Measurements from ENCODE around the gene AP4E1.
A peak's percentile ranks its signal among the peaks of the same experiment; 100 is the strongest.
"Not testable (repeated sequence)": the region's sequence is repeated elsewhere in the genome, so short reads cannot be mapped to it uniquely, and the experiment has no call there.

Gene AP4E1

DNA sequence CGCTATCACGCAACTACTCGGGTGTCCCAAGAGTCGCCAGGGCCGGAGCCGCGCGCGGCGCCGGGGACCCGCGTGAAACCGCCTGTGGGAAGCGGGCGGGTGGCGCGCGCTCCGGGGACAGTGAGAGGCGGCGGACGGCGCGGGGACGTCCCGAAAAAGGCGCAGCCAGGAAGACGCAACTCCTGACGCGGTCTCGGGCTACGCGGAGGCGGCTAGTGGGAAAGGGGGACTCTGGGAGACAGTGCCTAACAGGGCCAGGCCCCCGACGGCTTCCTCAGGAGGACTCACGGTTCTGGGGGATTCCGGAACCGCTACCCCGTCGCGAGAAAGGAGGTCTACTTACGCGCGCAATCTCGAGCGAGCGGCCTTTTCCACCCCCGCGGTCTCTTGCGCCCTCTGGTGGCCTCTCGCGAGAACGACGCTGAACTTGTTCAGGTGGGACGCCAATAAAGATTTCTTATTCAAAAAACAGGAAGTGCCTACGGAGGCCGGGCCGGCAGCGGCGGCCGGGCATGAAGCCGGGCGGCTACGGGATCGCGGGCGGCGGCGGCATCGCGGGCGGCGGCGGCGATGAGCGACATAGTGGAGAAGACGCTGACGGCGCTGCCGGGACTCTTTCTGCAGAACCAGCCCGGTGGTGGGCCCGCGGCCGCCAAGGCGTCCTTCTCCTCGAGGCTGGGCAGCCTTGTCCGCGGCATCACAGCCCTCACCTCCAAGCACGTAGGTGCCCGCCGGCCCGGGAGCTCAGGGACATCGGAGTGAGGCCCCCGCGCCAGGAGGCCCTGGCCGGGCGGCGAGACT, at the start of gene AP4E1:
TSS of gene AP4E1 (plus strand) at position 475 of the 801 bp plus-strand sequence. CDS start at position 571, 96 bp downstream.
- peak; percentile 87 to 89 for DNase-seq (ENCODE audit: low read depth in 2 of 2)

DNA sequence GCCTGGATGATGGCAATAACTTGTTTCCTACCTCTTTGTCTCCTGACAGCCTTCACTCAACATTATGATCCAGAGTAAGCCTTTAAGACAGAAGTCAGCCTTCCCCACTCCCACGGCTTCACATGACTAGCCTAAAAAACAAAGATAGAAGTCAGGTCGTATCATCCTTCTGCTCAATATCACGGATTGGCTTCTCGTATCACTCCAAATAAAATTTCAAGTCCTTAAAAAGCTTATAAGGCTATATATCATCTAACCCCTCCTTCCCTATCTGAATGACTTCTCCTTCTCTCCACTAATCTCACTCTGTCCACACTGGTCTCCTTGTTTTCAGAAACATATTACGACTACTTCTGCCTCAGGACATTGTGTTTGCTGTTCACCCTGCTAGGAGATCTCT, 47.7 kb upstream of the AP4E1 start:
- no peak for DNase-seq (ENCODE audit: low read depth in 2 of 2)

DNA sequence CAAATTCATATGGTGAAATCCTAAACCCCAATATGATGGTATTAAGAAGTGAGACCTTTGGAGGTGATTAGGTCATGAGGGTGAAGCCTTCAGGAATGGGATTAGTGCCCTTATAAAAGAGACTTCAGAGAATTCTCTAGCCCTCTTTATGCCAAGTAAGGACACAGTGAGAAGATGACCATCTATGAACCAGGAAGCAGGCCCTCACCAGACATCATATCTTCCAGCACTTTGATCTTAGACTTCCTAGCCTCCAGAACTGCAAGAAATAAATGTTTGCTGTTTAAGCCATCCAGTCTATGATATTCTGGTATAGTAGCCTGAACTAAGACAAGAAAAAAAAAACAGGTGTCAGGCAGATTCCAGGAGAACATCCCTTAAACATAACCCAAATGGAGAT, 45.9 kb upstream of the AP4E1 start:
- DNase-seq (ENCODE audit: low read depth in 2 of 2): no peak

DNA sequence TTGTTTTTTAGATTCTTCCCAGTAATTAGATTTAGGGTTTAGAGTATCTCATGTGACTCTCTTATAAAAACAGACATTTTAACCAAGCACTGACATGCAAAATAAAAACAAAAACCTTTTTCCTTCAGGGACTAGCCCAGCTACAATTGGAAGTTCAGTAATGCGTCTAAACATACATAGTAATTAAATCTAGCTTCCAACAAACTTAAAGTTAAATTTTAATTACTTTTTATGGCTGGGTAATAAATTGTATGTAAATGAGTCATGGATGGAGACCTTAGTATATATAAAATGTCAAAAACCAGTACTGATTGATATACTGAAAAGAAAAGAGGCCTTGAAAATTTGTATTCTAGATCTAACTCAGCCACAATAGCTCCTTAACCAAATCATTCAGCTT, 43.6 kb upstream of the AP4E1 start:
- DNase-seq (ENCODE audit: low read depth in 2 of 2): no peak

DNA sequence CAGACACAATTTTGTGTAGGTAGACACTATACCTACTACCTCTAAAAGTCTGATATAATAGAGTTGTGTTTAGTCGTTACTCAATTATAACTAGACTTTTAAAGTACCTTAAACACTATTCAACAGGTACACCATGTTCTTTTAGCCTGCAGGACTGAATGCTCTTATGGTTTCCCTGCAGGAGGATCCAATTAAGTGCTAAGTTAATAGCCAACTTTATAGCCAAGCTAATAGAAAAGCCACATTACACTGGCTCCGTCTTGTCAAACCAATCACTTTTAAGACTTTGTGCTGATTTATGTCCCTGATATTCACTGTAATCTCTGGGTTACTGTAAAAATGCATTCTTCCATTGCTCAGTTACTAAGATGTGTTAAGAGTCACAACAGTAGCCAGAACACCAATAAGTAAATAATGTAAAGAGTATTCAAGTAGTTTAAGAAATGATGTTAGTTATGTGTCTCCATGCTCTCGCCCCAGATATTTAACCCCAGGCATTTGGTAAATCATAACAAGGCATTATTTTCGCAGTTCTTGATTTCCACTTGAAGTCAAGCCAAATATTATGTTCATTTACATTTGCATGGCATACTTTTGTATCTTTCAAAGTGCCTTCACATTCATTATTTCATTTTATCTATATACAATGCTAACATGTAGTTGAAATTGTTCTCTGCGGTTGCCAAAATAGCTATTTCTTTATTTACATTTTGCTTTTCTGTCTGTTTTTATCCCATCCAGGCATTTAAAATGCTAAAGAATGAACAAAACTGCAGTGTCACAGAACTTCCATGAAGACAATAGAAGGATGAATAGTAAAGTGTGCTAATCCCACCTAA, 42.7 kb upstream of the AP4E1 start:
- no peak for DNase-seq (ENCODE audit: low read depth in 2 of 2)

DNA sequence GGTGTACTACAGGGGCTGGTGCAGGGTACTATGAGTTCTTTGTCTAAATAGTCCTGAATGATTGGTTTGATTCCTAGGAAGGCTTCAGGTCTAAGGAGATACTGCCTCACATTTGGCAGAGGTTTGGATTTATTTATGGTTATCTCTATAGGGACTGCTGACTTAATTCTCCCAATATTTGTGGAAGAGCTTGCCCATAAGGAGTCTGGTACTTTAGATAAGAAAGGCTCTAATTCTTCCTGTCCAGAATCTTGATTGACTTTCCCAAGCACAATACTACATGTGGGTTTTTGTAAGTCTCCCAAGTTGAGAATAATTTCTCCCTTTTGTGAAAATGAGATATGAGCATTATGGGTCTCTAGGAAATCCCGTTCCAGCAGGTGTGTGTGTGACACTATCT, 36.7 kb upstream of the AP4E1 start:
- no peak for DNase-seq (ENCODE audit: low read depth in 2 of 2)

DNA sequence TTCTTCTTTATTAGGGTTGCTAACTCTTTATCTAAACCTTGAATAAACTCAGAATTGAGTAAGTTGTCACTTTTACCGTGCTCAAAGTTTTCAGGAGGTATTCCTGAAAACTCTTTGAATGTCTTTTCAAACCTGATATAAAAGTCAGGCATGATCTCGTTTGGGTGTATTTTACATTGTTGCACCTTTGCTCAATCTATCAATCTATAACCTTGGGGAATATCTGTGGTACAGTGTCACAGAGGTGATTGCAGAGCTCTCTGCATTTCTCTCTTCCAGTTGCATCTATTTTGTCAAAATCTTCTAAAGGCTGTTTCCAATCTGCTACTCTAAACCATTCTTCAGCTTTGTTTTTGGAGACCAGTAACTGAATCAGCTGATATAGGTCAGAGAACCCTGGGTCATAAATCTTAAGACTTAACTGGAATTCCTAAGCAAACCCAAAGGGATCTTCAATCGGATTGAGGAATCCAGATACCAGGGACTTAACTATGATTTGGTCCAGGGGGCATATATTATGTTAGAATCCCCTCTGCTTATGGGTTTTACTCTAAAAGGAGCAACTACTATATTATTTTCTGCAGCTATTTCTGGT, 35.6 kb upstream of the AP4E1 start:
- no peak for DNase-seq (ENCODE audit: low read depth in 2 of 2)

DNA sequence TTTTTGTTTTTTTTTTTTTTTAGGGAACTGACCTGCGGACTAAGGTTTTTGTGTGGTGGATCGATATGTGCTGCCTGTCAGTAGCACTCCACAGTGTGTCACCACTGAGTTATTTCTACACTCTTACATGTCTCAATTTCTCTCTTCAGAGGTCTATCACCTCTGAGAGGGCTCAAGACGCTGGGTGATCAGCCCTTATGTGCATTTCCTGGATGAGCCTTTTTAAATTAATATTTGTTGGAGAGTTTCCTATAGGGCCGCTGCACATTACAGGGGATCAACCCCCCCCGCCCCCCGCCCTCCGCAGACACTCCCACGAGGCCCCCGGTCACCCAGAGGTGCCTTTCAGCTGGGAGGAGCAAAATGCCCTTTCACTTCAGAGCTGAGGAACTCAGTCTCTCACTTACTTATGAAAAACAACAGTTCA, 34.5 kb upstream of the AP4E1 start:
- no peak for DNase-seq (ENCODE audit: low read depth in 2 of 2)

DNA sequence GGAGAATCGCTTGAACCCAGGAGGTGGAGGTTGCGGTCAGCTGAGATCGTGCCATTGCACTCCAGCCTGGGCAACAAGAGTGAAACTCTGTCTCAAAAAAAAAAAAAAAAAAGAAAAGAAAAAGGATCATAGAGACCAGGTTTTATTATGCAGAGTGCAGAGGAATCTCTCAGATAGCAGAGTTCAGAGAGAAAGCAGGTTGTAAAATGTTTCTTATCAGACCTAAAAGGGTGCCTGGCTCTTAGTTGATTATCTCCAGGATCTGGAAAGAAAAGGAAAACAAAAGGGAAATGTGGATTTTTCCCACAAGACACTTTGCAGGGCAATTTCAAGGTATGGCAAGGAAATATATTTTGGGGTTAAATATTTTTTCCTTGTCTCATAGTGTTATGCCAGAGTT, 33.2 kb upstream of the AP4E1 start:
- DNase-seq (ENCODE audit: low read depth in 2 of 2): not testable (repeated sequence)

DNA sequence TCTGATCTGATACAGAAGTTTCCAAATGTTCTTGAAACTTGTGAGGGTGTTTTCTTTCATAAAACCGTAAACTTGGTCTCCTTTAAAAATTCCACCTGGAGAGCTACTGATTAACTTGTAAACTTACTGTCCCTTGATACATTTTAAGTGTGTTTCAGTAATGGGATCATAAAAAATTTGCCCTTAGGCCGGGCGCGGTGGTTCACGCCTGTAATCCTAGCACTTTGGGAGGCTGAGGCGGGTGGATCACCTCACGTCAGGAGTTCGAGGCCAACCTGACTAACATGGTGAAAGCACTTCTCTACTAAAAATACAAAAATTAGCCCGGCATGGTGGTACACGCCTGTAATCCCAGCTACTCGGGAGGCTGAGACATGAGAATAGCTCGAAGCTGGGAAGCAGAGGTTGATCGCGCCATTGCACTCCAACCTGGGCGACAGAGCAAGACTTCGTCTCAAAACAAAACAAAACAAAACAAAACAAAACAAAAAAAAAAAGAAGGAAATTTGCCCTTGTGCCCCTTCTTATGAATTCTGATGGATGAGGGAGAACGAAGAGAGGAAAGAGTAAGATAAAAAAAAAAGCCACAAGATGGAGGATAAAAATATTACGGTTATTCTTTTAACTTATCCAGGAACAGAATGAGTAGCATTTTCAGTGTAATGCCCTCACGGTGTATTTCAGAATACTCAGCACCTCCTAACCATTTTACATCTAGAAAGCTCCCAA, 32.1 kb upstream of the AP4E1 start:
- no peak for DNase-seq (ENCODE audit: low read depth in 2 of 2)

DNA sequence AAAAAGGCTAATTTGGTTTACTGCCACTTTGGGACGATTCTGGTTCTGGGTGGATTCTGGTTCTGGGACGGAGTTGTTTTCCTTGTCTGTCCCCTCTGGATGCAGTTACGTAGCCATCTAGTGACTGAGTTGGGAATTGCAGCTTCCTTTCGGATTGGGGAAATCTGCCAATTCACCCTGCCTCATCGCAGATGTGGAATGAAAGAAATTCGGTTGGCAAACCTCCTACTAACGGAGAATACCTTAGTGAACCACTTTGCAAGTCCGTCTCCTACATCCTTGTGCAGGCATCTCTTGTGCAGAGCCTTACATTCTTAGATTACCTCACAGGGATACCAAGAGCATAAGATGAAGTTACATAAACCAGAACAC, 31.5 kb upstream of the AP4E1 start:
- peak in 1 of 2 donors; percentile 60 for DNase-seq (ENCODE audit: low read depth in 2 of 2)

DNA sequence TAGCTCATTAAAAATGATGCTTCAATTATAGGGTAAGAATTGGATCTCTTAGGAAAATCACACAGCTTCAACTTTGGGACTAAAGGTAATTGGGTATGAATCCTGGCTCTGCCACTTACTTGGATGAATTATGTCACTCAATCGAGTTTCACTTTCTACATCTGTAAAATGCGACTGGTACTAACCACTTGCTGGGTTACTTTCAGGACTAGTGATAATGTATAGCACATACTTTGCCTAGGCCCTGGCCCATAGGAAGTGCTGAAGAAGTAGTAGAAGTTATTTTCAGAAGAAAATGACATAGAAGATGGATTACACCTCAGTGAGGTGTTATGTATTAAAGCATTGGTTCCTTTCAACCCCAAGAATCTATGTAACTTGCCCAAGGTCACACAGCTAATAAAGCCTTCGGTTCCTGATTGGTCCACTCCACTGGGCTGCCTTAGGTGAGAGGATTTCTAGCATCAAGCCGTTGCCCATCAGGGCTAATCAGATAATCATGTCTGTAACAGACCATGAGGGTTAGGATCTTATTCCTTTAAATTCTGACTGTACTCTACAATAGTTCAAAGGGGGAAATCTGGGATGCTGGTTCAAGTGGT, 29.4 kb upstream of the AP4E1 start:
- DNase-seq (ENCODE audit: low read depth in 2 of 2): no peak

DNA sequence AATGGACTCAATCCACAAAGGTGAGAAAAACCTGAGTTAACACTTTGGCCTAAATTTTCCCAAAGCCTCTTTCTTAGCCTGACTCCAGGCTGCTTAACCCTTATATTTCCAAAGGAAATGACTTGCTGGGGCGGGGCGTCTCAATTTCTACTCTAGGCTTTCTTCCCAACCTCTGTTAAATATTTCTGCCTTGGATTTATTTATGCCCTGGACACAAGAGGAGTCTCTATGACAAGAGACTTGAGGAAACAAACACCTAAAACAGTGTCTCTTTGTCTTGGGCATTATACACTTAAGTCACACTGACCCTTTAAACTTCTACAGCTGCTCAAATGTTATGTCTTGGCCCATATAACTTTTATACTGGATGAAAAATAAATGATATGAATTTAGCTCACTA, 28.3 kb upstream of the AP4E1 start:
- DNase-seq (ENCODE audit: low read depth in 2 of 2): no peak

DNA sequence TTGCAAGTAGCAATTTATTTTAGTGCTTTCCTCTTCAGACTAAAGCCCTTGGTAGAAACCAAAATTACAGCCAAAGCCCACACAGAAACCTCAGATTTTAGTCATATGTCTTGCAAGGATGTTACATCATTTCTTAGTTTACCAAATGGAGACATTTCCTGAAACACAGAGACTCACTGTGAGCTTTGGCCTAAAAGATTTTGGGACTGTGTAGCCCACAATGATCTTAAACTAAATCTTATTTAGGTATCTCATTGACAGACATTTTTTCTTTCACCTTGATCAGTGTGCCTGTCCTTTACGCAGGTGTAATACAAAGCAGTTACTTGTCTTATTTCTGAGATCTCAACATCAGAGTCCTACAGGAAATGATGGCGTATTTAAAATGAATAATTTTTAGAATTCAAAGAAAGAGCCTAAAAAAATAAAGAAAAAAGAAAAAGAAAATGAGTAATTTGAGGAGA, 27.8 kb upstream of the AP4E1 start:
- no peak for DNase-seq (ENCODE audit: low read depth in 2 of 2)

DNA sequence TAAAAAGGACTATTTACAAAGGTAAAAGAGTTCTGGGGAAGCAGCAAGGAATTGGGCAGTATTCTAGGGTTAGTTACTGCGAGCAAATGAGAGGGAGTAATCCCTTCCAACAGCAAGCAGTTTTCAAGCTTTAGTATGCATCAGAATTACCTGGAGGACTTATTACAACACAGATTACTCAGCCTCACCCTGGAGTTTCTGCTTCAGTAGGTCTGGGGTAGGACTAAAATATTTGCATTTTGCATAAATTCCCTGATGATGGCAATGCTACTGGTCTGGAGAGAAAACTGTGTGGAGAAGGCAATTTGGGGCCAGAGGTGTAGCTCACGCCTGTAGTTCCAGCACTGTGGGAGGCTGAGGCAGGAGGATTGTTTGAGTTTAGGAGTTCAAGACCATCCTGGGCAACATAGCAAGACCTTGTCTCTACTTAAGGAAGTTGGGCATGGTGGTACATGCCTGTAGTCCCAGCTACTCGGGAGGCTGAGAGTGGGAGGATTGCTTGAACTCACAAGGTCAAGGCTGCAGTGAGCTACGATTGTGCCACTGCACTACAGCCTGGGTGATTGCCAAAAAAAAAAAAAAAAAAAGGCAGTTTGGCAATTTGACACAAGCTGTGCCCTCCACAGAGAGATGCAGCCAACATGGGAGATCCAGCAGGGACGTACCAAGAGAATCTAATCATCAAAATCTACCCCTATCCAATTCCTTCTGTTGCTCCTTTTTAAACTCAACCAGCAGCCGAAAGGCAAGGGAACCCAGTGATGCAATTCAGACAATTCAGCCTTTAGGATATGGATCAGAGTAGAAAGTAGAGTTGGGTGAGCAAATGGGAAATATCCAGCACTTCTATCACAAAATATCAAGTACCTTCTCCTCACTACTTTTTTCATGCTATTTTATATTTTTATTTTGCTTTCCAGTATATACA, 27.1 kb upstream of the AP4E1 start:
- no peak for DNase-seq (ENCODE audit: low read depth in 2 of 2)

DNA sequence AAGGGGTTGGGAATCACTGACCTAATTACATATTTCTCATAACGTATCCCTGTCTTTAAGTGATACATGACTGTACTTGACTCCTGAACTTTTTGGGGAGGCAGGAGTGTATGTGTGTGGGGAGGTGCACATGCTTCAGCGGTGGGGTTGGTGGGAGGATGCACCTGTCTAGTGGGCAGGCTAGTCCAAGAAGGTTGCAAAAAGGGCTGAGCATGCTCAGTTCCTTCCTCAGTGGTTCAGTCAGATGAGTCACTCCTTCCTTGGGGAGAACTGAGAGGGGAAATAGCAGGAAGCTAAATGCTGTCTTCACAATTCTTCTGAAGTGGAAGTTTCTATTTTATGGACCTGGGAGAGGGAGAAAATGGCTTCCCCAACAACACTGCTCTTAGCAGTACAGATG, 24.6 kb upstream of the AP4E1 start:
- no peak for DNase-seq (ENCODE audit: low read depth in 2 of 2)

DNA sequence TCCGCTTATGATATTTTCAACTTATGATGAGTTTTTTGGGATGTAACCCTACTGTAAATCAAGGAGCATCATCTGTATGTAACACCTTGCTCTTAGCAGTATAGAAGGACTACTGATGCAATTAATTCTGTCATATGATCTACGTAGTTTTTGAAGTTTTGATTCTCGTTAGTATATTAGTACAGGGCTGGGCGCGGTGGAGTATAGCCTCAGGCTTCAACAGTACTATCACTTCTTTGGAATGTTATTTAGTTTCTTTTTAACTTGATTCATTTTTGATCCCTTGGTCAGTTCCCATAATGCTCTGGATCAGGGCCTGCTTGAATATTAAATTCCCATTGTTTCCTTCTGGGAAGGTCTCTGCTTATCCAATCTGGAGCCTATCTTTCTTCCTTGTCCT, 23.9 kb upstream of the AP4E1 start:
- no peak for DNase-seq (ENCODE audit: low read depth in 2 of 2)

DNA sequence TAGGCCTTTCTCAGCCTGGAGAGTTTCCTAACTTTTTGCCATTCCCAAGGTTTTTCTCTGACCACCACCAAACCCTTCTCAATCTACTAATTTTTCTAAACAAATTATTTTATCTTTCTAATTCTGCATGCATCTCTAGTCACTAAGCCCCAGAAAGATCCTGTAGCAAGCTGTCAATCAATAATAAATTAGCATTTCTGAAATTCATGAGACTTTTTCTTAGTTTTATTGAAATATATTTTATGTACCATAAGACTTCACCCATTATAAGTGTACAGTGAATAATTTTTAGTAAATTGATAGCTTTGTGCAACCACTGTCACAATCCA, 22.4 kb upstream of the AP4E1 start:
- no peak for DNase-seq (ENCODE audit: low read depth in 2 of 2)

DNA sequence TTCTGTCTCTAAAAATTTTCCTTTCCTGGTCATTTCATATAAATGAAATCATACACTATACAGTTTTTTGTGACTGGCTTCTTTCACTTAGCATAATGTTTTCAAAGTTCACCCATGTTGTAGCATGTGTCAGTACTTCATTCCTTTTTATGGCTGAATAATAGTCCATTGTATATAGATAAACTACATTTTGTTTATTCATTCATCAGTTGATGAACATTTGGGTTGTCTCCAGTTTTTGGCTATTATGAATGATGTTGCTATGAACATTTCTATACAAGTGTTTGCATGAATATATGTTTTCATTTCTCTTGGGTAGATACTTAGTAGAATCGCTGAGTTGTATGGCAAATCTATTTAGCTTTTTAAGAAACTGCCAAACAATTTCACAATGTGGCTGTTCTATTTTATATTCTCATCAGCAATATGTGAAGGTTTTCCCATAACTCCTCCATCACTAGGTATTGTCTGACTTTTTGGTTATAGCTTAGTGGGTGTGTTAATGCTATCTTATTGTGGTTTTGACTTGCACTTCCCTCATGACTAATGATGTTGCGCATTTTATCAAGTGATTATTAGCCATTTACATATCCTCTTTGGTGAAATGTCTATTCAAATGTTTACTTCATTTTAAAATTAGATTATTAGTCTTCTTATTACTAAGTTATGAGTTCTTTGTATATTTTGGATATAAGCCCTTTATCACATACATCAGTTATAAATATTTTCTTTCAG, 21.7 kb upstream of the AP4E1 start:
- no peak for DNase-seq (ENCODE audit: low read depth in 2 of 2)

DNA sequence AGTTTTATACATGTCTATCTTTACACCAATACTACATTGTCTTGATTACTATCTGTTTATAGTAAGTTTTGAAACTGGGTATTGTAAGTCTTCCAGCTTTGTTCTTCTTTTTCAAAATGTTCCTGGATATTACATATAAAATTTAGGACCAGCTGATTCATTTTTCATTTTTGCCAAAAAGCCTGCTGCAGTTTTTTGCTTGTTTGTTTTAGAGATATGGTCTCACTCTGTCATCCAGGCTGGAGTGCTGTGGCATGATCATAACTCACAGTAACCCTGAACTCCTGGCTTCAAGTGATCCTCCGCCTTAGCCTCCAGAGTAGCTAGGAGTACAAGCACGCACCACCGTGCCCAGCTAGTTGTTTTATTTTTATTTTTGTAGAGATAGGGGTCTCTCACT, 20.4 kb upstream of the AP4E1 start:
- DNase-seq (ENCODE audit: low read depth in 2 of 2): no peak
